Gastrocnemius medialis (tissue), 4 donors: Measurements from ENCODE around the gene MICB.

Experiments
- CTCF ChIP-seq, 5 experiments: fragments of 450-650 bp in 3 of 5; fragments of 200-600 bp in 2 of 5; sonication (generic) in 2 of 5; IDR thresholded peaks in 4 of 5; conservative IDR thresholded peaks in 1 of 5; 1 replicate in 4 of 5; 2 replicates in 1 of 5; pipeline ENCODE4 v1.5.1; 2016 to 2019; ENCODE audit warnings: antibody characterized with exemption in 5 of 5, mild to moderate bottlenecking in 3 of 5, moderate library complexity in 3 of 5
- POLR2A ChIP-seq, 2 donors: fragments of 450-650 bp; IDR thresholded peaks; one replicate each; pipeline ENCODE4 v1.6.1; 2017; ENCODE audit warnings: antibody characterized with exemption in 2 of 2, mild to moderate bottlenecking in 2 of 2, moderate library complexity in 2 of 2

GRCh38 chr6:31473780-31474761 is 23.9 kb upstream of the MICB start:
- TF ChIP-seq CTCF (IDR thresholded peaks at IDR 0.05 in 4 of 5, conservative IDR thresholded peaks at IDR 0.05 in 1 of 5) (no peak), POLR2A (IDR thresholded peaks at IDR 0.05) (no peak)
